ENCODE measurements around the gene AKT3. TPM values are rescaled to one million over a fixed set of nuclear protein-coding genes. Genes with fewer than 3 reads are reported as not detected.

AKT3 gene
- total RNA-seq, 1 experiment from 2014 or later = 133 TPM

GRCh38 chr1:243723458-243724043 lies 126.5 kb downstream of the AKT3 start:
- POLR2A ChIA-PET (ENCODE audit: unreplicated experiment) = no interaction called here
- no peak overlapping the region for H3K4me3 ChIP-seq
- BruUV-seq (replicated peaks) = no TSS peak
- H3K79me2 ChIP-seq (ENCODE audit: low read depth) = peaks cover 43% of the 10 kb centered on the region
- intact Hi-C loops (cut with micrococcal nuclease; ENCODE audit: unreplicated experiment) = no loop called here
- no peaks in the 10 kb centered on the region for H4K20me1 ChIP-seq (ENCODE audit: insufficient read depth)
- H3K27me3 ChIP-seq (ENCODE audit: insufficient read depth, low read depth) = no peaks in the 10 kb centered on the region
- CTCF ChIA-PET = no interaction called here
- TF ChIP-seq CTCF (conservative IDR thresholded peaks at IDR 0.05) (no peak), EZH2 (IDR thresholded peaks at IDR 0.05; ENCODE audit: low read depth) (no peak)
- H2AFZ ChIP-seq = no peak overlapping the region
- H3F3A ChIP-seq (ENCODE audit: insufficient read depth, low read depth) = peaks cover 20% of the 10 kb centered on the region; the same call in 1 of the 2 replicates
- H3K9me3 ChIP-seq (ENCODE audit: insufficient read depth, low read depth) = no peaks in the 10 kb centered on the region
- H3K9me2 ChIP-seq (ENCODE audit: insufficient read depth) = no peaks in the 10 kb centered on the region
- H3K27ac ChIP-seq = no peak overlapping the region
- no peak overlapping the region for H3K4me2 ChIP-seq
- 0 out of 2 replicates have a peak, but pooled peaks cover 7% of the 10 kb centered on the region for H3K36me3 ChIP-seq (ENCODE audit: low read depth)
- no peak for DNase-seq
- peaks cover 15% of the 10 kb centered on the region for H3K4me1 ChIP-seq (replicated peaks; ENCODE audit: insufficient read depth)

DNA sequence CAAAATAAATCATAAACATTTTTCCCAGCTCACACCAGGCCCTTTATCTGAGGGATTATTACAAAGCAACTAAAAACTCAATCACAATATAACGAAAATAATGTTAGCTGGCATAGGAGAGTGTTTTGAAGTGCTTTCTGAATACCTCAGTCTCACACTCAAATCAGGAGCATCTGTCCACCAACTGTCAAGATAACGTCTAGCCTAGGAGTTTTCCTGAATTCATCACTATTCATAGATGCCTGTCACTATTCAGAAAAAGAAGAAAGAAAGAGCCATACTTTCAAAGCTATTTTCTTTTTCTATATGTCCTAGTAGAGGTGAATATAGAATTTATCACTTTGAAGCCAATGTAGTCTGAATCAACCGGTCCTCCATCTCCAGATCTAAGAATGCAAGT lies 127.0 kb downstream of the AKT3 start:
- H3K27ac ChIP-seq = no peak overlapping the region
- H3K9me2 ChIP-seq (ENCODE audit: insufficient read depth) = no peaks in the 10 kb centered on the region
- TF ChIP-seq CTCF (conservative IDR thresholded peaks at IDR 0.05) = no peak
- no peak for TF ChIP-seq EZH2 (IDR thresholded peaks at IDR 0.05; ENCODE audit: low read depth)
- peaks cover 20% of the 10 kb centered on the region; the same call in 1 of the 2 replicates for H3F3A ChIP-seq (ENCODE audit: insufficient read depth, low read depth)
- H3K79me2 ChIP-seq (ENCODE audit: low read depth) = peaks cover 47% of the 10 kb centered on the region
- no peaks in the 10 kb centered on the region for H3K27me3 ChIP-seq (ENCODE audit: insufficient read depth, low read depth)
- ChIA-PET CTCF (no interaction called here), POLR2A (ENCODE audit: unreplicated experiment) (no interaction called here)
- peaks cover 19% of the 10 kb centered on the region for H3K4me1 ChIP-seq (replicated peaks; ENCODE audit: insufficient read depth)
- H3K36me3 ChIP-seq (ENCODE audit: low read depth) = 0 out of 2 replicates have a peak, but pooled peaks cover 7% of the 10 kb centered on the region
- no TSS peak for BruUV-seq (replicated peaks)
- no peak for DNase-seq
- H2AFZ ChIP-seq = no peak overlapping the region
- intact Hi-C loops (cut with micrococcal nuclease; ENCODE audit: unreplicated experiment) = no loop called here
- no peak overlapping the region for H3K4me3 ChIP-seq
- H3K9me3 ChIP-seq (ENCODE audit: insufficient read depth, low read depth) = no peaks in the 10 kb centered on the region
- H4K20me1 ChIP-seq (ENCODE audit: insufficient read depth) = no peaks in the 10 kb centered on the region
- H3K4me2 ChIP-seq = no peak overlapping the region

DNA sequence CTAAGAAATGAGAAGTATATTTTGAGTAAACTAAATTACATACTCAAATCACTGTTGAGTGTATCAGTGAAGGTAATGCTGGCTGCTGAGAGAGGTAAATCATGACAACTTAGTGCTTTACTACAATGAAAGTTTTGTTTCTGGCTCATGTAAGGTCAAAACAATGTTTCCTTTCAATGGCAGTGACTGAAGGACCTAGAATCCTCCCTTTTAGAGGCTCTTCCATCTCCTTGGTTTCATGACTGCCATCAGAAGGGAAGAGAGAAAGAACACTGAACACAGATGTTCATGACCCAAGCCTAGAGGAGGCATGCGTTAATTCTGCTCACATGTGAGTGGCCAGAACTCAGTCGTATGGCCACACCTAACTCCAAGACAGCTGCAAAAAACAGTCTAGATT lies 130.6 kb downstream of the AKT3 start:
- TF ChIP-seq CTCF (conservative IDR thresholded peaks at IDR 0.05) (no peak), EZH2 (IDR thresholded peaks at IDR 0.05; ENCODE audit: low read depth) (no peak)
- Histone ChIP-seq H3K27ac (peak overlapping the region; percentile 61), H3K27me3 (ENCODE audit: insufficient read depth, low read depth) (no peaks in the 10 kb centered on the region), H3K4me2 (peak overlapping the region; percentile 35), H4K20me1 (ENCODE audit: insufficient read depth) (no peaks in the 10 kb centered on the region), H3K4me3 (no peak overlapping the region), H3F3A (ENCODE audit: insufficient read depth, low read depth) (peaks cover 14% of the 10 kb centered on the region; the same call in 1 of the 2 replicates), H2AFZ (no peak overlapping the region), H3K9me2 (ENCODE audit: insufficient read depth) (no peaks in the 10 kb centered on the region; the same call in 1 of the 2 replicates), H3K36me3 (ENCODE audit: low read depth) (0 out of 2 replicates have a peak, but pooled peaks cover 7% of the 10 kb centered on the region), H3K9me3 (ENCODE audit: insufficient read depth, low read depth) (no peaks in the 10 kb centered on the region), H3K79me2 (ENCODE audit: low read depth) (peaks cover 48% of the 10 kb centered on the region), H3K4me1 (replicated peaks; ENCODE audit: insufficient read depth) (peaks cover 19% of the 10 kb centered on the region)
- no peak for DNase-seq
- BruUV-seq (replicated peaks) = TSS peak; percentile 52
- ChIA-PET CTCF (no interaction called here), POLR2A (ENCODE audit: unreplicated experiment) (no interaction called here)
- intact Hi-C loops (cut with micrococcal nuclease; ENCODE audit: unreplicated experiment) = loop anchor here (2.0 to 10.0 kb wide), 4 partner anchors 67 to 375 kb away; partner anchors contain the start of gene AKT3

Data from PC-9 (cell line).